HCT116 (cell line): ENCODE measurements around the gene RNU5D-1. TPM values are rescaled to one million over a fixed set of nuclear protein-coding genes. Genes with fewer than 3 reads are reported as not detected.

ENCODE experiments used
- ATAC-seq: fragments of 200-7000 bp; cut with Tn5 transposase; 2 replicates; pipeline ENCODE4 v1.9.1; 2020; ENCODE audit warnings: mild to moderate bottlenecking, moderate library complexity
- BruUV-seq: library from RNA; stranded (reverse); fragments of 400-500 nt; replicated peaks from 2 replicates; lab custom pipeline; 2021; lab: Mats Ljungman, UMichigan
- CTCF ChIA-PET: fragments of 300-600 bp; sonication (Branson Sonifier 250); formaldehyde crosslinking; loops from one replicate; lab custom pipeline; 2021; ENCODE audit warnings: antibody characterized with exemption; lab: Charles Lee
- POLR2A ChIA-PET: fragments of 300-600, 350-600 bp; sonication (Branson Sonifier 250); formaldehyde crosslinking; loops from one replicate; lab custom pipeline; 2021; ENCODE audit warnings: antibody characterized with exemption; lab: Charles Lee
- RAD21 ChIA-PET, 2 experiments: fragments of 300-600 bp; sonication (Branson Sonifier 250); formaldehyde crosslinking; loops; one replicate each; lab custom pipeline; 2023; ENCODE audit warnings: low total read pairs in 2 of 2; ENCODE audit not compliant: uncharacterized antibody in 2 of 2, unreplicated experiment in 2 of 2, low non-redundant PET in 1 of 2; lab: Charles Lee
- DNase-seq: peaks from one replicate; pipeline ENCODE4 v3.0.0-alpha.2; 2010; ENCODE audit warnings: low read depth, low spot score
- H2AFZ ChIP-seq: fragments of 200-600 bp; shearing (Covaris generic), sonication (generic); 2 replicates; pipeline ENCODE4 v1.6.1; 2017; ENCODE audit warnings: low read depth, mixed run types, mixed read lengths, antibody characterized with exemption, low read length; ENCODE audit not compliant: poor library complexity, severe bottlenecking
- H3K27ac ChIP-seq: 2 replicates; pipeline ENCODE4 v1.5.1; 2012; ENCODE audit warnings: low read depth, low read length
- H3K27me3 ChIP-seq: fragments of 200-600 bp; sonication (generic); 2 replicates; pipeline ENCODE4 v1.6.1; 2016; ENCODE audit warnings: mixed run types, low read length, mixed read lengths; ENCODE audit not compliant: insufficient read depth
- H3K36me3 ChIP-seq, 2 experiments: fragments of 200-500 bp in 1 of 2; fragments of 200-600 bp in 1 of 2; sonication (Bioruptor generic) in 1 of 2; sonication (generic) in 1 of 2; 2 replicates each; pipeline versions ENCODE4 v1.5.1 to v1.6.1; 2014 to 2016; ENCODE audit warnings: low read length in 2 of 2, inconsistent platforms in 1 of 2, mixed read lengths in 1 of 2, mixed run types in 1 of 2; ENCODE audit not compliant: insufficient read depth in 2 of 2, control insufficient read depth in 1 of 2
- H3K4me1 ChIP-seq, 2 experiments: fragments of 200-600 bp in 1 of 2; sonication (generic) in 1 of 2; 2 replicates each; pipeline versions ENCODE4 v1.5.1 to v1.6.1; 2012 to 2017; ENCODE audit warnings: low read length in 2 of 2, inconsistent platforms in 1 of 2, mild to moderate bottlenecking in 1 of 2, mixed read lengths in 1 of 2, mixed run types in 1 of 2, moderate library complexity in 1 of 2; ENCODE audit not compliant: insufficient read depth in 2 of 2, control insufficient read depth in 1 of 2
- H3K4me2 ChIP-seq: fragments of 200-600 bp; sonication (generic); 2 replicates; pipeline ENCODE4 v1.6.1; 2017; ENCODE audit warnings: mixed run types, low read length, mixed read lengths
- H3K4me3 ChIP-seq, 2 experiments: fragments of 200-600 bp in 1 of 2; sonication (generic) in 1 of 2; replicated peaks in 1 of 2; 2 replicates each; pipeline ENCODE4 v1.5.1; 2011 to 2016; ENCODE audit warnings: low read length in 2 of 2, control low read depth in 1 of 2, low read depth in 1 of 2, mild to moderate bottlenecking in 1 of 2, mixed read lengths in 1 of 2, mixed run types in 1 of 2
- H3K79me2 ChIP-seq: fragments of 200-600 bp; sonication (generic); 2 replicates; pipeline ENCODE4 v1.6.1; 2017; ENCODE audit warnings: mild to moderate bottlenecking, mixed run types, low read length, moderate library complexity, mixed read lengths; ENCODE audit not compliant: insufficient read depth
- H3K9ac ChIP-seq: fragments of 200-600 bp; sonication (generic); 2 replicates; pipeline ENCODE4 v1.6.1; 2016; ENCODE audit warnings: low read length, mixed read lengths
- H3K9me2 ChIP-seq: fragments of 200-600 bp; sonication (generic), shearing (Covaris generic); 2 replicates; pipeline ENCODE4 v1.6.1; 2017; ENCODE audit warnings: mixed run types, mild to moderate bottlenecking, moderate library complexity; ENCODE audit not compliant: insufficient read depth
- H3K9me3 ChIP-seq, 2 experiments: fragments of 200-500 bp in 1 of 2; fragments of 200-600 bp in 1 of 2; sonication (Bioruptor generic) in 1 of 2; sonication (generic) in 1 of 2; 2 replicates each; pipeline ENCODE4 v1.6.1; 2014 to 2017; ENCODE audit warnings: low read length in 2 of 2, mixed read lengths in 2 of 2, inconsistent platforms in 1 of 2, low read depth in 1 of 2, mild to moderate bottlenecking in 1 of 2, mixed run types in 1 of 2, moderate library complexity in 1 of 2; ENCODE audit not compliant: control insufficient read depth in 1 of 2, insufficient read depth in 1 of 2
- H4K20me1 ChIP-seq: fragments of 200-600 bp; sonication (generic), shearing (Covaris generic); 2 replicates; pipeline ENCODE4 v1.6.1; 2017; ENCODE audit warnings: mixed run types, mild to moderate bottlenecking, moderate library complexity; ENCODE audit not compliant: insufficient read depth
- CBX3 ChIP-seq: IDR thresholded peaks from 2 replicates; pipeline ENCODE4 v1.6.1; 2012; ENCODE audit warnings: low read depth
- EGR1 ChIP-seq: IDR thresholded peaks from 2 replicates; pipeline ENCODE4 v1.6.1; 2012; ENCODE audit warnings: low read depth
- POLR2A ChIP-seq: IDR thresholded peaks from 2 replicates; pipeline ENCODE4 v1.7.0; 2011; ENCODE audit warnings: borderline replicate concordance; ENCODE audit not compliant: insufficient read depth, insufficient read length; ENCODE audit errors: extremely low read depth
- POLR2AphosphoS5 ChIP-seq: IDR thresholded peaks from 2 replicates; pipeline ENCODE4 v1.6.1; 2011; ENCODE audit warnings: mild to moderate bottlenecking, low read depth, low read length, moderate library complexity
- TCF7L2 ChIP-seq: IDR thresholded peaks from 2 replicates; pipeline ENCODE4 v1.7.0; 2011; ENCODE audit warnings: borderline replicate concordance, inconsistent platforms; ENCODE audit not compliant: insufficient read depth, insufficient read length; ENCODE audit errors: extremely low read depth
- intact Hi-C: fragments of 100-400 bp; cut with micrococcal nuclease; formaldehyde crosslinking; loops from 2 replicates; pipeline ENCODE4 v1.10.0; 2022
- total RNA-seq: library from RNA; stranded (reverse); gene quantifications from one replicate; pipeline ENCODE4 v1.2.1, GENCODE V29; 2021; ENCODE audit not compliant: unreplicated experiment
- TF ChIP-seq, protein P1 (sequence below), 3 experiments: fragments of 200-600 bp in 1 of 3; sonication (generic) in 1 of 3; IDR thresholded peaks in 2 of 3; conservative IDR thresholded peaks in 1 of 3; 2 replicates each; pipeline ENCODE4 v1.5.1; 2012 to 2017; ENCODE audit warnings: low read depth in 2 of 3, low read length in 2 of 3, antibody characterized with exemption in 1 of 3, borderline replicate concordance in 1 of 3, control low read depth in 1 of 3, mild to moderate bottlenecking in 1 of 3, mixed read lengths in 1 of 3, mixed run types in 1 of 3, moderate library complexity in 1 of 3; ENCODE audit not compliant: insufficient read depth in 1 of 3

The RNU5D-1 gene
- total RNA-seq, 1 experiment from 2014 or later: not detected

GRCh38 chr1:44733365-44733764, 2.4 kb upstream of the RNU5D-1 start:
- no peaks in the 10 kb centered on the region for H4K20me1 ChIP-seq
- no TSS peak for BruUV-seq
- H3K9me3 ChIP-seq: no peaks in the 10 kb centered on the region
- no peaks in the 10 kb centered on the region for H3K79me2 ChIP-seq
- ChIA-PET RAD21 (no interaction called here), POLR2A (interaction anchor here (1.7 to 5.9 kb wide), 4 partner anchors 10 to 85 kb away, joined by 6 to 461 read pairs (median 55); partner anchors contain the start of gene RPS8), CTCF (no interaction called here)
- H3K4me3 ChIP-seq: no peak overlapping the region
- ATAC-seq (no peak), DNase-seq (no peak)
- no peaks in the 10 kb centered on the region for H3K36me3 ChIP-seq
- no peak overlapping the region for H2AFZ ChIP-seq
- no peak for TF ChIP-seq TCF7L2
- TF ChIP-seq, protein P1, sequence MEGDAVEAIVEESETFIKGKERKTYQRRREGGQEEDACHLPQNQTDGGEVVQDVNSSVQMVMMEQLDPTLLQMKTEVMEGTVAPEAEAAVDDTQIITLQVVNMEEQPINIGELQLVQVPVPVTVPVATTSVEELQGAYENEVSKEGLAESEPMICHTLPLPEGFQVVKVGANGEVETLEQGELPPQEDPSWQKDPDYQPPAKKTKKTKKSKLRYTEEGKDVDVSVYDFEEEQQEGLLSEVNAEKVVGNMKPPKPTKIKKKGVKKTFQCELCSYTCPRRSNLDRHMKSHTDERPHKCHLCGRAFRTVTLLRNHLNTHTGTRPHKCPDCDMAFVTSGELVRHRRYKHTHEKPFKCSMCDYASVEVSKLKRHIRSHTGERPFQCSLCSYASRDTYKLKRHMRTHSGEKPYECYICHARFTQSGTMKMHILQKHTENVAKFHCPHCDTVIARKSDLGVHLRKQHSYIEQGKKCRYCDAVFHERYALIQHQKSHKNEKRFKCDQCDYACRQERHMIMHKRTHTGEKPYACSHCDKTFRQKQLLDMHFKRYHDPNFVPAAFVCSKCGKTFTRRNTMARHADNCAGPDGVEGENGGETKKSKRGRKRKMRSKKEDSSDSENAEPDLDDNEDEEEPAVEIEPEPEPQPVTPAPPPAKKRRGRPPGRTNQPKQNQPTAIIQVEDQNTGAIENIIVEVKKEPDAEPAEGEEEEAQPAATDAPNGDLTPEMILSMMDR (IDR thresholded peaks at IDR 0.05 in 2 of 3, conservative IDR thresholded peaks at IDR 0.05 in 1 of 3; ENCODE audit: borderline replicate concordance in 1 of 3, insufficient read depth in 1 of 3, low read depth in 2 of 3, low read length in 2 of 3): no peak
- TF ChIP-seq POLR2AphosphoS5: no peak
- no peak for TF ChIP-seq POLR2A
- intact Hi-C loops: loop anchor here (5.0 kb wide), 3 partner anchors 279 to 759 kb away; partner anchors contain the start of genes HECTD3, TESK2 and UROD
- no peak overlapping the region for H3K9ac ChIP-seq
- peak overlapping the region; percentile 14; the same call in 1 of the 2 replicates for H3K4me2 ChIP-seq
- H3K27me3 ChIP-seq: no peaks in the 10 kb centered on the region
- no peaks in the 10 kb centered on the region for H3K9me2 ChIP-seq
- H3K27ac ChIP-seq: no peak overlapping the region
- peaks cover 23 to 47% of the 10 kb centered on the region in 2 experiments for H3K4me1 ChIP-seq

- Histone ChIP-seq H3K79me2 (no peaks in the 10 kb centered on the region), H3K9ac (no peak overlapping the region), H3K27ac (no peak overlapping the region), H3K4me3 (no peak overlapping the region), H3K4me1 (peaks cover 20 to 52% of the 10 kb centered on the region in 2 experiments), H3K27me3 (no peaks in the 10 kb centered on the region), H3K4me2 (no peak overlapping the region), H3K36me3 (no peaks in the 10 kb centered on the region), H4K20me1 (no peaks in the 10 kb centered on the region), H2AFZ (no peak overlapping the region), H3K9me3 (no peaks in the 10 kb centered on the region), H3K9me2 (no peaks in the 10 kb centered on the region)
- BruUV-seq: no TSS peak
- DNase-seq (no peak), ATAC-seq (no peak)
- TF ChIP-seq EGR1 (no peak), CBX3 (no peak)
- intact Hi-C loops: no loop called here
- ChIA-PET CTCF (no interaction called here), POLR2A (no interaction called here), RAD21 (no interaction called here)
Measured at GRCh38 chr1:44724955-44725698, 5.8 kb downstream of the RNU5D-1 start.
